OCI-LY1 (cell line): Measurements from ENCODE around the gene OR8G5.

Source experiments
- H2AFZ ChIP-seq: fragments of 200-600 bp; sonication (generic), shearing (Covaris generic); 2 replicates; pipeline ENCODE4 v1.6.0; 2014; ENCODE audit warnings: antibody characterized with exemption, mild to moderate bottlenecking, low read length
- H3F3A ChIP-seq: fragments of 200-600 bp; sonication (generic), shearing (Covaris generic); 2 replicates; pipeline ENCODE4 v1.6.0; 2014; ENCODE audit warnings: mild to moderate bottlenecking, antibody characterized with exemption, low read length, moderate library complexity; ENCODE audit not compliant: insufficient read depth
- H3K27ac ChIP-seq: fragments of 200-600 bp; sonication (generic); 2 replicates; pipeline ENCODE4 v1.5.1; 2014; ENCODE audit warnings: low read length, mixed run types, mild to moderate bottlenecking, low read depth; ENCODE audit not compliant: poor library complexity, severe bottlenecking
- H3K27me3 ChIP-seq: fragments of 200-600 bp; sonication (generic); 2 replicates; pipeline ENCODE4 v1.6.0; 2014; ENCODE audit warnings: antibody characterized with exemption, mild to moderate bottlenecking, low read length, moderate library complexity; ENCODE audit not compliant: insufficient read depth
- H3K36me3 ChIP-seq: fragments of 200-600 bp; sonication (generic); 2 replicates; pipeline ENCODE4 v1.6.1; 2014; ENCODE audit warnings: mild to moderate bottlenecking, antibody characterized with exemption, low read length, moderate library complexity, mixed read lengths; ENCODE audit not compliant: insufficient read depth
- H3K4me1 ChIP-seq: fragments of 200-600 bp; sonication (generic); 2 replicates; pipeline ENCODE4 v1.5.1; 2014; ENCODE audit warnings: mild to moderate bottlenecking, low read length, moderate library complexity; ENCODE audit not compliant: insufficient read depth, severe bottlenecking
- H3K4me2 ChIP-seq: fragments of 200-600 bp; sonication (generic), shearing (Covaris generic); 2 replicates; pipeline ENCODE4 v1.6.1; 2014; ENCODE audit warnings: low read length
- H3K4me3 ChIP-seq: fragments of 200-600 bp; sonication (generic); 2 replicates; pipeline ENCODE4 v1.5.1; 2014; ENCODE audit warnings: low read length, low read depth, mild to moderate bottlenecking, mixed read lengths; ENCODE audit not compliant: poor library complexity, severe bottlenecking
- H3K79me2 ChIP-seq: fragments of 200-600 bp; shearing (Covaris generic); 2 replicates; pipeline ENCODE4 v1.6.1; 2016; ENCODE audit warnings: mixed run types, low read length, mixed read lengths; ENCODE audit not compliant: insufficient read depth
- H3K9ac ChIP-seq: fragments of 200-600 bp; sonication (generic), shearing (Covaris generic); 2 replicates; pipeline ENCODE4 v1.6.1; 2014; ENCODE audit warnings: mild to moderate bottlenecking, low read length, mixed read lengths
- H3K9me2 ChIP-seq: fragments of 200-600 bp; sonication (generic), shearing (Covaris generic); 2 replicates; pipeline ENCODE4 v1.6.1; 2014; ENCODE audit warnings: low read depth, mild to moderate bottlenecking, low read length, mixed read lengths
- H3K9me3 ChIP-seq: fragments of 200-600 bp; shearing (Covaris generic); 2 replicates; pipeline ENCODE4 v1.6.1; 2014; ENCODE audit warnings: low read length, mixed read lengths
- H4K20me1 ChIP-seq: fragments of 200-600 bp; sonication (generic), shearing (Covaris generic); 2 replicates; pipeline ENCODE4 v1.6.0; 2016; ENCODE audit warnings: mild to moderate bottlenecking, low read length; ENCODE audit not compliant: insufficient read depth
- EZH2 ChIP-seq: fragments of 200-600 bp; sonication (generic), shearing (Covaris generic); IDR thresholded peaks from 2 replicates; pipeline ENCODE4 v1.8.0; 2017; ENCODE audit warnings: borderline replicate concordance, mixed run types, mild to moderate bottlenecking, antibody characterized with exemption, low read length, moderate library complexity, mixed read lengths
- TF ChIP-seq, protein P1 (sequence below): fragments of 200-600 bp; sonication (generic), shearing (Covaris generic); IDR thresholded peaks from 2 replicates; pipeline ENCODE4 v1.5.1; 2017; ENCODE audit warnings: mild to moderate bottlenecking, antibody characterized with exemption, low read length, moderate library complexity, mixed read lengths

OR8G5 gene

DNA sequence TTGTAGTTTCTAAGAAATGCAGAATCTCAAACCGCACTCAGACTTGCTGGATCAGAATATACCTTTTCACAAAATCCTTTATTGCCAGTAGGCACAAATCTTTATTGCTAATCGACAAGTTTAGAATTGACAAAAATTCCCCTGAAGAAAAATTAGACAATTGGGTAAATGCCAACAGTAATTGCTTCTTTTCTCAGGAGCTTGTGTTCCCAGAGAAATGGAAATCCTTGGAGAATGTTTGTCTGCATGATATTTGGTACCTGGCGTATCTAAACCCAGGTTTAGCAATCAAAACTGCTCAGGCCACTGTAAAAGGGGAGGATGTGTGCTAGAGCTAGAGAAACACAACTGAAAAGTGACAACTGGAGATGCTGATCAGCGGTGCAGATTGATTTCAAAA is at the start of gene OR8G5:
Gene OR8G5, plus strand, starts transcription at position 301 of the 400 bp plus-strand sequence. CDS start 8,556 bp downstream, outside the sequence.
- Histone ChIP-seq H3K4me2 (no peak within 1 kb of the TSS), H3K36me3 (no peaks in the 10 kb centered on the region), H3K27ac (no peak within 1 kb of the TSS), H2AFZ (no peak within 1 kb of the TSS), H3K9ac (no peak within 1 kb of the TSS), H3K79me2 (no peaks in the 10 kb centered on the region), H3K4me3 (no peak within 1 kb of the TSS), H4K20me1 (no peaks in the 10 kb centered on the region), H3F3A (no peaks in the 10 kb centered on the region), H3K9me2 (no peaks in the 10 kb centered on the region), H3K4me1 (no peaks in the 10 kb centered on the region), H3K9me3 (no peaks in the 10 kb centered on the region), H3K27me3 (no peaks in the 10 kb centered on the region)
- TF ChIP-seq, protein P1, sequence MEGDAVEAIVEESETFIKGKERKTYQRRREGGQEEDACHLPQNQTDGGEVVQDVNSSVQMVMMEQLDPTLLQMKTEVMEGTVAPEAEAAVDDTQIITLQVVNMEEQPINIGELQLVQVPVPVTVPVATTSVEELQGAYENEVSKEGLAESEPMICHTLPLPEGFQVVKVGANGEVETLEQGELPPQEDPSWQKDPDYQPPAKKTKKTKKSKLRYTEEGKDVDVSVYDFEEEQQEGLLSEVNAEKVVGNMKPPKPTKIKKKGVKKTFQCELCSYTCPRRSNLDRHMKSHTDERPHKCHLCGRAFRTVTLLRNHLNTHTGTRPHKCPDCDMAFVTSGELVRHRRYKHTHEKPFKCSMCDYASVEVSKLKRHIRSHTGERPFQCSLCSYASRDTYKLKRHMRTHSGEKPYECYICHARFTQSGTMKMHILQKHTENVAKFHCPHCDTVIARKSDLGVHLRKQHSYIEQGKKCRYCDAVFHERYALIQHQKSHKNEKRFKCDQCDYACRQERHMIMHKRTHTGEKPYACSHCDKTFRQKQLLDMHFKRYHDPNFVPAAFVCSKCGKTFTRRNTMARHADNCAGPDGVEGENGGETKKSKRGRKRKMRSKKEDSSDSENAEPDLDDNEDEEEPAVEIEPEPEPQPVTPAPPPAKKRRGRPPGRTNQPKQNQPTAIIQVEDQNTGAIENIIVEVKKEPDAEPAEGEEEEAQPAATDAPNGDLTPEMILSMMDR: no peak
- no peak for TF ChIP-seq EZH2

- no peaks in the 10 kb centered on the region for H3K36me3 ChIP-seq
- TF ChIP-seq, protein P1: no peak
- no peak for TF ChIP-seq EZH2
- H3K27ac ChIP-seq: no peak overlapping the region
- no peak overlapping the region for H2AFZ ChIP-seq
- no peak overlapping the region for H3K4me2 ChIP-seq
- H3K9me2 ChIP-seq: no peaks in the 10 kb centered on the region
- no peaks in the 10 kb centered on the region for H3K79me2 ChIP-seq
- no peaks in the 10 kb centered on the region for H4K20me1 ChIP-seq
- no peak overlapping the region for H3K9ac ChIP-seq
- no peaks in the 10 kb centered on the region for H3K27me3 ChIP-seq
- no peak overlapping the region for H3K4me3 ChIP-seq
- no peaks in the 10 kb centered on the region for H3F3A ChIP-seq
- H3K4me1 ChIP-seq: no peaks in the 10 kb centered on the region
- no peaks in the 10 kb centered on the region for H3K9me3 ChIP-seq
Observed at GRCh38 chr11:124207102-124207792, 48.9 kb upstream of the OR8G5 start.

GRCh38 chr11:124209824-124210357 is 46.3 kb upstream of the OR8G5 start:
- H3K4me3 ChIP-seq: no peak overlapping the region
- H3K4me2 ChIP-seq: no peak overlapping the region
- no peak for TF ChIP-seq EZH2
- TF ChIP-seq, protein P1: no peak
- no peaks in the 10 kb centered on the region for H3K36me3 ChIP-seq
- H3F3A ChIP-seq: no peaks in the 10 kb centered on the region
- no peaks in the 10 kb centered on the region for H4K20me1 ChIP-seq
- no peaks in the 10 kb centered on the region for H3K9me3 ChIP-seq
- no peaks in the 10 kb centered on the region for H3K27me3 ChIP-seq
- no peak overlapping the region for H3K27ac ChIP-seq
- H2AFZ ChIP-seq: no peak overlapping the region
- no peaks in the 10 kb centered on the region for H3K4me1 ChIP-seq
- H3K9me2 ChIP-seq: no peaks in the 10 kb centered on the region
- no peak overlapping the region for H3K9ac ChIP-seq
- H3K79me2 ChIP-seq: no peaks in the 10 kb centered on the region
